T-helper 1 cell (primary cell): ENCODE data around the gene LLGL1.
"Not testable (repeated sequence)": the region's sequence is repeated elsewhere in the genome, so short reads cannot be mapped to it uniquely, and the experiment has no call there.

Experiments
- DNase-seq, 5 donors: peaks; one replicate each; pipeline ENCODE4 v3.0.0-alpha.2; 2012 to 2020

LLGL1 gene

DNA sequence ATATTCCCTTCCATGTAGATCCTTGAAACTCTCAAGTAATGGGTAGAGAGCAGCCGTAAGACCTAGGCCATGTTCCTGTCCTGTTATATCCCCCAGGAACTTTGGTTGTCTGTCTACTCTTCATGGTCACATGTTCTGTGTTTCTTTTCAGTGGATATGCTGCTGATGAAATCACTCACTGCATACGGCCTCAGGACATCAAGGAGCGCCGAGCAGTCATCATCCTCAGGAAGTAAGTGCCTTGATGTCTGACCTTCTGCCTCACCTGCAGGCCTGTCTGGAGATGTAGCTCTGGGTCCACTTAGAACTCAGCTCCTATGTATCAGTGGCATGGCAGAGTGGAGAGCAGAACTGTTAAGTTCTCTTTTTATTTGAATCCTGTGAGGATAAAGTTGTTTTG lies 30.6 kb upstream of the LLGL1 start:
- DNase-seq = no peak

GRCh38 chr17:18195246-18195645 lies 30.2 kb upstream of the LLGL1 start:
- no peak for DNase-seq

GRCh38 chr17:18197535-18198194 lies 27.8 kb upstream of the LLGL1 start:
- no peak for DNase-seq

- DNase-seq = no peak
These were observed 26.9 kb upstream of the LLGL1 start for GRCh38 chr17:18198530-18198929.

- no peak for DNase-seq
These were observed 24.3 kb upstream of the LLGL1 start for GRCh38 chr17:18201108-18201507.

DNA sequence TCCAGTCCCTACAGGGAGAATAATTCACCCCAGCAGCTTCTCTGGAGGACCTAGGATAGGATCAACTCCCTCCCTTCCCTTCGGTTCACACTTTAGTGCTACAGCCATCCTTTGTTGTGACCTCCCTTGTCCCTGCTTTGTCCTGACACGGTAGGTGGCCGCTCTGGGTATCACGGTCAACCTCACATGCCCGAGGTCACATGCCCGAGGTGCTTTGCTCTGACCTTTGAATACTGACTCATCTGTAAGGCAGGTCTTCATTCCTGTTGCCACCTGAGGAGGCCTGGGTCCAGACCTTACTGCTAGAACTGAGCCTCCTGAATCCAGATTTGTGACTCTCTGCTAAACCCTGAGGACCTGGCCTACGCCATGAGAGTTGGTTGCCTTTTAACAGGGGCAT lies 22.1 kb upstream of the LLGL1 start:
- no peak for DNase-seq

DNA sequence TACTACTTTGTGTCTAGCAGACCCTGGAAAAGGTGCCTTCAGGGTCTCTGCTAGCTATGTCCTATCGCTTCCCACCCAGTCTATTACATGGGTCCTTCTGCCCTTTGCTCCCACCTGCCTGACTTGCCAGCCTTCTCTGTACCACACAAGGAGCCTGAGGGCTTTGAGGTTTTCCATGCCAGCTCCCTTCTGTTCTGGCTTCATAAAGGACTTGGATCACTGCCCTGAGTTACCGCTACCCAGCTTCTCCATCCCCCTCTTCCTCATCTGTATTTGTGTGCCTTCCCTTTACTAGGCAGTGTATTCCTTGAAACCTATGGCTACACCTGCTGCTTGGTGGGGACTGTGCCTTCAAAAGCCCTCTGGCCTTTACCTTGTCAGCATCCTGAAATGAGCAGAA lies 19.6 kb upstream of the LLGL1 start:
- no peak for DNase-seq

DNA sequence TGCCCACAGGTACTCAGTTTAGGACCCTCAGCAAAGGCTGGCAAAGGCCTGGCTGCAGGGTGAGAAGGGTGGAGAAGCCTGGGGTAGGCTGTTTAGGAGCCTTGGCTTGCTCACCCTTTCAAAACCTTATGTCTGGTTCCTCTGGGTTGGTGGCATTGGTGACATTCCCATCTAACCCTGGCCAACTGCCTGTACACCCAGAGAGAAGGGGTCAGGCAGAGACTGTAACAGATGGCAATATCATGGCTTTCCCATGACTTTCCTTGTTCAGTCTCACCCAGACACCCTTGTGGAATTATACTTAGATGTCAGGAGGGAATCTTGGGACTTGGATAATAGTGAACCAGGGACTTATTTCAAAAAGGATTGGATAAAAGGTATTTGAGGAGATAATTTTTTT lies 18.5 kb upstream of the LLGL1 start:
- DNase-seq = no peak

DNA sequence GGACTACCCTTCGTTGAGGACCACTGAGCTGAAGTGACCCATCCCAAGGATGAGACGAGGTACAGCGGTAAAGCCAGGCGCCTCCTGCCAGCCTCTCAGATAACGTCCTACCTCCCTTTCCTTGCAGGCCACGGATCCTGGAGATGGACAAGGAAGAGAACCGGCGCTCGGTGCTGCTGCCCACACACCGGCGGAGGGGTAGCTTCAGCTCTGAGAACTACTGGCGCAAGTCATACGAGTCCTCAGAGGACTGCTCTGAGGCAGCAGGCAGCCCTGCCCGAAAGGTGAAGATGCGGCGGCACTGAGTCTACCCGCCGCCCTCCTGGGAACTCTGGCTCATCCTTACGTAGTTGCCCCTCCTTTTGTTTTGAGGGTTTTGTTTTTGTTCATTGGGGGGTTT lies 17.3 kb upstream of the LLGL1 start:
- DNase-seq = no peak

- no peak for DNase-seq
These were observed 11.7 kb upstream of the LLGL1 start for GRCh38 chr17:18213666-18214270.

GRCh38 chr17:18216906-18217305 lies 8.5 kb upstream of the LLGL1 start:
- DNase-seq = not testable (repeated sequence)

GRCh38 chr17:18217412-18218015 lies 7.9 kb upstream of the LLGL1 start:
- peak; percentile 49 to 66 (median 54) for DNase-seq

DNA sequence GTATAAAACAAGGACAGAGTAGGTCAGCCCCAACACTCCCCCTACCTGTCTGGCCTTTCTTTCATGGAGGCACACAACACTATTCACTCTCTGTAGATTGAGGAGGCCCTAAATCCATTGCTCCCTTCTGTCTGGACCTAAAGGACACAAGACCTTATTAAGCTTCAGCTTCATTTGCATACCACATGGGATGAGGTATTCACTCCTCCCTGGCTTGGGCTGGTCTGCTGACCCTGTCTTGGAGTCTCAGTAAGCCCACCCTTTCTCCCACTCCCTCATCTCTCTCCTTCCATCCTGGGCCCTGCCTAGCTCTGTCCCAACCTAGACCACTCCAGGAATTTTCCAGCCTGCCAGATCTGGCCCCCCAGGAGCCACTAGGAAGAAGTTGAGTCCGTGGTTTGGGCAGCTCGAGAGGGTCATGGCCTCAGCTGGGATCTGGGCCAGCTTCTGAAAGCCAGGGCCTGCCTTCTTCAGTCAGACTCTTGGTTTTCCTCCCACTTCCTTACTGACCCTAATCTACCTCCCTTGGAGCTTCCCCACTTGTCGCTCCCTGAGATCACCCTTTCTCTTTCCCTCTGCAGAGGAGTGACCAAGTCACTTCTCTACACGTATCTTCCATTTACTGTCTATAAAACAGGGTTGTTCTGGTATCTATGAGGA lies 6.5 kb upstream of the LLGL1 start:
- DNase-seq = no peak

GRCh38 chr17:18224053-18224386 lies 1.4 kb upstream of the LLGL1 start:
- no peak for DNase-seq

GRCh38 chr17:18224387-18225120 lies 881 bp upstream of the LLGL1 start:
- no peak for DNase-seq

DNA sequence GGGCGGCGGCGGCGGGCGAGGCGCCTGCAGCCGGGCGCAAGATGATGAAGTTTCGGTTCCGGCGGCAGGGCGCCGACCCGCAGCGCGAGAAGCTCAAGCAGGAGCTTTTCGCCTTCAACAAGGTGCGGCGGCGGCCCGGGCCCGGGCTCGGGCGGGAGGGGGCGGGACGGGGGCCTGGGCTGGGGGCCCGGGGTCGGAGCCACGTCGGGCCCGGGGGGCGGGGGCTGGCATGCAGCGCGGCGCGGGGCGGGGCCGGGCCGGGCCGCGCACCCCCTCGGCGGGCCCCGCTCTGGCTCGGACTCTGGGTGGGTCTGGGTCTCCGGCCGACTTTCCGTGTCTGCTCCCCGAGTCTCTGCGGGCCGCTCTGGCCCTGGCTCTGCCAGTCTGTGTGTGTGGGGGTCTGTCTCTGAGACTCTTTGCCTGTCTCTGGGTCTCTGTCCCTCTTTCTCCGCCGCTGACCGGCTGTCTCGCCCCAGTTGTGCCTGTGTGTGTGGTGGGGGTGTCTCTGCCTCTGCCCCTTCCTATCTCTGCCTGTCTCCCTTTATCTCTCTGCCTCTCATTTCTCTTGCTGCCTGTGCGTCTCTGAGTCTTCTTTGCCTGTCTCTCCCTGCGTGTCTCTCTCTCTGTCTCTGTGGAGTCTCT lies 328 bp downstream of the LLGL1 start:
- peak in 1 of 5 donors; percentile 20 for DNase-seq

DNA sequence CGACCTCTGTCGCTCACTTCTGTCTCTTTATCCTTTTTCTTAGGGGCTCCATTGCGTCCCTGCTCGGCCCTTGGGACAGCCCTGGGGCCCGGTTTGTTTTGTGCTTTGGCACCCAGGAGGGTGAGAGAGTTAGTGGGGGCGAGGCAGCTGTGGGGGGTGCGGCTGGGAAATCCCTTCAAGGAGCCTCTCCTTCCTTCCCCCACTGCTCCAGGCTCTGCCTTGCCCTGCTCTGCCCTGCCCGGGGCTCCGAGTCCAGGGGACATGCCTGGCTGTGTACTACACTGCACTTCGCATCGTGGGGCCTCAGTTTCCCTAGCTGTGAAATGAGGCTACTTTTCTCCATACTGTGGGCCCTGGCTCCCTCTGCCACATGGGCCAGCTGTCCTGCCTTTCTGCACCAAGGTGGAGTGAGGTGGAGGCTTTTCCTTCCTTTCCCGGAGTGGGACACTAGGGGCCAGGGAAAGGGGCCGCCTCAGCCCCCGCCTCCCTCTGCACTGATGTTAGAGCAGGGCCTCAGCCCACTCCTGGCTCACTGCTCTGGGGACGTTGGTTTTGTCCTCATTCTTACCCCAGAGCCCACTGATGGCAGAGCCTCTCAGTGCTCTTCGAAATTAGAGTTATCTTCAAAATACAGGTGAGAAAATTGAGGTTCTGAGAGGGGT lies 980 bp downstream of the LLGL1 start:
- no peak for DNase-seq

- no peak for DNase-seq
These were observed 2.2 kb downstream of the LLGL1 start for GRCh38 chr17:18227635-18228034.

GRCh38 chr17:18228176-18228682 lies 2.8 kb downstream of the LLGL1 start:
- DNase-seq = no peak

DNA sequence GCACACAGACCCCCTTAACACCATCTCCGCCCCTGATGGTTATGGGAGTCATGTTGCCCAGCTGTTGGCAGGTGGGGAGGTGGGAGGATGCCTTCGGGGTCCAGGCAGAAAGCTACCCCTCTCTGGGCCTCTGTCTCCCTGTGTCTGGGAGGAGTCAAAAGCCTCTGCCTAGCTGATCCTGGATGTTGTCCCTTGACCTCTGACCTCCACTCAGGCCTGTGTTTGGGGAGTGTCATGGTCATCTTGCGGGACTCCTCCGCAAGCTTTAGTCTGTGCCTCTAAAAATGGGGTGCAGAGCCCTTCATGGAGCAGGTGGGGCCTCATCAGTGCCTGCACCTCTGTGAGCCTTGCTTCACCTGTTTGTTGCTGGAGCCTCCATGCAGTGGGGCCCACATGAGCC lies 3.8 kb downstream of the LLGL1 start:
- no peak for DNase-seq

GRCh38 chr17:18229771-18230170 lies 4.3 kb downstream of the LLGL1 start:
- no peak for DNase-seq
